ENCODE measurements around the gene RALGAPA2. TPM values are rescaled to one million over a fixed set of nuclear protein-coding genes. Genes with fewer than 3 reads are reported as not detected.

Gene RALGAPA2
- polyA plus RNA-seq, 2 of the 4 experiments (the other 2 are of a cell fraction) = 4.0 to 4.7 TPM

DNA sequence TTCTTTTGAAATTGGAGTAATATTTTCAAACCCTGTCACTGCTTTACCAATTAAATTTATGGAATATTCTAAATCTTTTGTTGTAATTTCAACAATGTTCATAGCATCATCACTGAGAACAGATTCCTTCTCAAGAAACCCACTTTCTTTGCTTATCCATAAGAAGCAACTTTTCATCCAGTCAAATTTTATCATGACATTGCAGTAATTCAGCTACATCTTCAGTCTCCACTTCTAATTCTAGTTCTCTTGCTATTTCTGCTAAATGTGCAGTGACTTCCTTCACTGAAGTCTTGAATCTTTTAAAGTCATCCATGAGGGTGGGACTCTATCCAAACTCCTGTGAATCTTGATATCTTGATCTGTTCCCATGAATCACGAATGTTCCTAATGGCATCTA, 212.1 kb downstream of the RALGAPA2 start:
- WGBS (ENCODE audit: missing lambda C conversion rate) = 75% methylated on average over 1 of the region's 1 CpG
- Histone ChIP-seq H3K4me2 (no peak overlapping the region), H3K9me3 (no peaks in the 10 kb centered on the region), H3K27ac (no peak overlapping the region), H3K4me1 (no peaks in the 10 kb centered on the region), H3K4me3 (no peak overlapping the region)
- DNase-seq (ENCODE audit: low read depth in 1 of 2, low spot score in 1 of 2) = no peak
- ChIA-PET CTCF (no interaction called here), POLR2A (no interaction called here)
- no peak for FAIRE-seq
- TF ChIP-seq MAFK (IDR thresholded peaks at IDR 0.05; ENCODE audit: partially characterized antibody) = peak; percentile 72
- no peak for TF ChIP-seq FOSB (CRISPR knock-in tag; IDR thresholded peaks at IDR 0.05)
- TF ChIP-seq CHD2 (IDR thresholded peaks at IDR 0.05; ENCODE audit: low read length, partially characterized antibody) = no peak
- no peak for TF ChIP-seq HEYL (CRISPR knock-in tag; IDR thresholded peaks at IDR 0.05)
- ATAC-seq = no peak

GRCh38 chr20:20499439-20499838, 213.0 kb downstream of the RALGAPA2 start:
- ChIA-PET POLR2A (no interaction called here), CTCF (interaction anchor here (1.1 kb wide), 1 partner anchor 16 kb away, joined by 3 read pairs; no protein-coding TSS in a partner anchor)
- H3K4me3 ChIP-seq = no peak overlapping the region
- no peak overlapping the region for H3K4me2 ChIP-seq
- no peak for FAIRE-seq
- no peak for ATAC-seq
- no peaks in the 10 kb centered on the region for H3K9me3 ChIP-seq
- TF ChIP-seq SMC3 (IDR thresholded peaks at IDR 0.05) = no peak
- TF ChIP-seq ZC3H11A (IDR thresholded peaks at IDR 0.05) = no peak
- TF ChIP-seq BCL3 (IDR thresholded peaks at IDR 0.05) = no peak
- TF ChIP-seq, protein P1, sequence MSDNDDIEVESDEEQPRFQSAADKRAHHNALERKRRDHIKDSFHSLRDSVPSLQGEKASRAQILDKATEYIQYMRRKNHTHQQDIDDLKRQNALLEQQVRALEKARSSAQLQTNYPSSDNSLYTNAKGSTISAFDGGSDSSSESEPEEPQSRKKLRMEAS (IDR thresholded peaks at IDR 0.05) = no peak
- no peak for TF ChIP-seq CHD4 (IDR thresholded peaks at IDR 0.05; ENCODE audit: borderline replicate concordance)
- H3K27ac ChIP-seq = no peak overlapping the region
- H3K4me1 ChIP-seq = no peaks in the 10 kb centered on the region
- DNase-seq (ENCODE audit: low read depth in 1 of 2, low spot score in 1 of 2) = no peak
- 84% methylated on average over 5 of the region's 5 CpGs for WGBS (ENCODE audit: missing lambda C conversion rate)

DNA sequence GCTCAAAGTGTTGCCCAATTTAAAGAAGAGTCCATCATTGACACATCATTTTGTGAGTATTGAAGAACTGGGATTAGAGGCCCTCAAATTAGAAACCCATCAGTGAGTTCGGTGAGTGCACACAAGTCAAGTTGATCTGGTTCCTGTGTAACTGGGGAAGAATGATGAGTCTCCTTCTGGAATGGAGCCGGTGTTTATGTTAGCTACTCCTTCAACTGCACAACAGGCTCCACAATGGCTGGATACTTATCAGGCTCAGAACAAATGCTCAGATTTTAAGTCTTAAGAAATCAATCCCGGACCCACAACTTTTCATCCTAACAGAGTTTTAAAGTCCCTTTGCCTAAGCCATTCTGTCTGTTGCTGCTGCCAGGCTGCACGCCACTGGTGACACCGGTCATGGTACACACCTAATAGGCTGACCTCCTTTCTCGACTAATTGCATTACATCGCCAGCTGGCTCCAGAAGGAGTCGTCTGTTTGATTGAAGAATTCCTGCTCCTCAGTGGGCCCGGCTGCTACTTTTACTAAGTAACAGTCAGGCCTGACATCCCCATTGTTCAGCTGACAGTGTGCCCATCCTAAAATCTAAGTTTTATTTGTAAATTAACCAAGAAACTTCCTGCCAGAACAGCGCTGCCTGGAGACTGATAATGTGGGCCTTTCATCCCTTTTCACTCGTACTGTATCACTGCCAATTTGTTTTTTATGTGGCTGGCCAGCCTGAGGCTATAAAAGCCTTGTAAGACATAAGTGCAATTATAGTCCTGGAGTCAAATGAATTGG, 214.2 kb downstream of the RALGAPA2 start:
- POLR2A ChIA-PET = no interaction called here
- Histone ChIP-seq H3K27ac (no peak overlapping the region), H3K4me2 (no peak overlapping the region)

GRCh38 chr20:20497242-20497978, 215.0 kb downstream of the RALGAPA2 start:
- Histone ChIP-seq H3K4me3 (no peak overlapping the region), H3K4me1 (no peaks in the 10 kb centered on the region), H3K9me3 (no peaks in the 10 kb centered on the region), H3K4me2 (no peak overlapping the region), H3K27ac (no peak overlapping the region)
- DNase-seq (ENCODE audit: low read depth in 1 of 2, low spot score in 1 of 2) (no peak), ATAC-seq (no peak; a peak in 1 of 6 replicates), FAIRE-seq (no peak)
- WGBS (ENCODE audit: missing lambda C conversion rate) = 73% methylated on average over 8 of the region's 8 CpGs
- ChIA-PET POLR2A (no interaction called here), CTCF (interaction anchor here (0.6 to 1.4 kb wide), 3 partner anchors 9 to 24 kb away, joined by 3 read pairs; no protein-coding TSS in a partner anchor)
- no peak for TF ChIP-seq EHMT2 (IDR thresholded peaks at IDR 0.05; ENCODE audit: low read depth)
- no peak for TF ChIP-seq ZFP36 (IDR thresholded peaks at IDR 0.05; ENCODE audit: borderline replicate concordance, partially characterized antibody)
- TF ChIP-seq, protein P2, sequence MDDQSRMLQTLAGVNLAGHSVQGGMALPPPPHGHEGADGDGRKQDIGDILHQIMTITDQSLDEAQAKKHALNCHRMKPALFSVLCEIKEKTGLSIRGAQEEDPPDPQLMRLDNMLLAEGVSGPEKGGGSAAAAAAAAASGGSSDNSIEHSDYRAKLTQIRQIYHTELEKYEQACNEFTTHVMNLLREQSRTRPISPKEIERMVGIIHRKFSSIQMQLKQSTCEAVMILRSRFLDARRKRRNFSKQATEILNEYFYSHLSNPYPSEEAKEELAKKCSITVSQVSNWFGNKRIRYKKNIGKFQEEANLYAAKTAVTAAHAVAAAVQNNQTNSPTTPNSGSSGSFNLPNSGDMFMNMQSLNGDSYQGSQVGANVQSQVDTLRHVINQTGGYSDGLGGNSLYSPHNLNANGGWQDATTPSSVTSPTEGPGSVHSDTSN (IDR thresholded peaks at IDR 0.05) = no peak
- TF ChIP-seq CBX8 (IDR thresholded peaks at IDR 0.05) = no peak
- TF ChIP-seq HOXB5 (CRISPR knock-in tag; IDR thresholded peaks at IDR 0.05) = no peak
- TF ChIP-seq TFCP2L1 (CRISPR knock-in tag; IDR thresholded peaks at IDR 0.05) = no peak
- TF ChIP-seq SREBF2 (IDR thresholded peaks at IDR 0.05) = no peak
- TF ChIP-seq ZNF302 (CRISPR knock-in tag; IDR thresholded peaks at IDR 0.05) = no peak
- no peak for TF ChIP-seq GATA3 (IDR thresholded peaks at IDR 0.05; ENCODE audit: borderline replicate concordance)
- TF ChIP-seq EHF (CRISPR knock-in tag; IDR thresholded peaks at IDR 0.05) = no peak
- TF ChIP-seq NPAS2 (CRISPR knock-in tag; IDR thresholded peaks at IDR 0.05; ENCODE audit: borderline replicate concordance) = no peak

More for the DNA sequence above, 214.2 kb downstream of the RALGAPA2 start:
- ATAC-seq (no peak), DNase-seq (ENCODE audit: low read depth in 1 of 2, low spot score in 1 of 2) (no peak), FAIRE-seq (no peak)
- CTCF ChIA-PET = interaction anchor here (1.3 to 1.4 kb wide), 2 partner anchors 9 to 25 kb away, joined by 3 read pairs; no protein-coding TSS in a partner anchor
- no peak overlapping the region for H3K4me3 ChIP-seq
- TF ChIP-seq GATA3 (IDR thresholded peaks at IDR 0.05; ENCODE audit: borderline replicate concordance) (no peak), ZSCAN20 (CRISPR knock-in tag; IDR thresholded peaks at IDR 0.05) (no peak), HOXB13 (CRISPR knock-in tag; IDR thresholded peaks at IDR 0.05; ENCODE audit: low read depth) (no peak), FOSB (CRISPR knock-in tag; IDR thresholded peaks at IDR 0.05) (no peak), TP53 (CRISPR knock-in tag; IDR thresholded peaks at IDR 0.05) (no peak), KDM1A (IDR thresholded peaks at IDR 0.05; ENCODE audit: low read depth) (no peak), RCOR1 (IDR thresholded peaks at IDR 0.05; ENCODE audit: low read depth, low read length) (no peak), RAD21 (conservative IDR thresholded peaks at IDR 0.05 in 1 of 2, IDR thresholded peaks at IDR 0.05 in 1 of 2) (no peak), FOSL2 (IDR thresholded peaks at IDR 0.05) (no peak), FOSL2 (CRISPR knock-in tag; IDR thresholded peaks at IDR 0.05) (no peak), RFX5 (IDR thresholded peaks at IDR 0.05) (no peak), FOXS1 (CRISPR knock-in tag; IDR thresholded peaks at IDR 0.05) (no peak), ZFP36 (IDR thresholded peaks at IDR 0.05; ENCODE audit: borderline replicate concordance, partially characterized antibody) (no peak), POLR2A (IDR thresholded peaks at IDR 0.05; ENCODE audit: low read length) (no peak)
- TF ChIP-seq, protein P2 (IDR thresholded peaks at IDR 0.05) = no peak
- WGBS (ENCODE audit: missing lambda C conversion rate) = 81% methylated on average over 11 of the region's 11 CpGs
- H3K4me1 ChIP-seq = no peaks in the 10 kb centered on the region
- H3K9me3 ChIP-seq = no peaks in the 10 kb centered on the region
